SK-N-MC (cell line): Measurements from ENCODE around the gene CDC27.
"Not testable (repeated sequence)": the region's sequence is repeated elsewhere in the genome, so short reads cannot be mapped to it uniquely, and the experiment has no call there.

Experiments used
- DNase-seq: peaks from one replicate; pipeline ENCODE4 v3.0.0-alpha.2; 2011; ENCODE audit warnings: low read depth, low spot score
- H3K27ac ChIP-seq: fragments of 200-600 bp; sonication (generic); 2 replicates; pipeline ENCODE4 v1.5.1; 2016; ENCODE audit warnings: mixed run types
- H3K36me3 ChIP-seq: fragments of 200-600 bp; sonication (generic); 2 replicates; pipeline ENCODE4 v1.6.1; 2017; ENCODE audit warnings: antibody characterized with exemption, low read length, mixed read lengths; ENCODE audit not compliant: insufficient read depth
- H3K4me3 ChIP-seq: fragments of 200-600 bp; sonication (generic); 2 replicates; pipeline ENCODE4 v1.5.1; 2016
- H3K9ac ChIP-seq: fragments of 200-600 bp; sonication (generic); 2 replicates; pipeline ENCODE4 v1.8.0; 2017; ENCODE audit warnings: mixed run types, mixed read lengths; ENCODE audit not compliant: insufficient read length
- H3K9me3 ChIP-seq: fragments of 200-600 bp; sonication (generic); 2 replicates; pipeline ENCODE4 v1.6.1; 2017; ENCODE audit warnings: low read depth, mild to moderate bottlenecking, antibody characterized with exemption, low read length, moderate library complexity, mixed read lengths
- EZH2 ChIP-seq: fragments of 200-600 bp; sonication (generic); IDR thresholded peaks from one replicate; pipeline ENCODE4 v1.6.1; 2017; ENCODE audit warnings: antibody characterized with exemption
- FOXP2 ChIP-seq: optimal IDR thresholded peaks from 2 replicates; pipeline ENCODE3; 2011; ENCODE audit warnings: mild to moderate bottlenecking, moderate library complexity; ENCODE audit not compliant: insufficient read depth; ENCODE audit errors: extremely low read length, control extremely low read depth
- POLR2AphosphoS5 ChIP-seq: IDR thresholded peaks from 2 replicates; pipeline ENCODE4 v1.6.1; 2012; ENCODE audit warnings: mild to moderate bottlenecking, low read depth, low read length, borderline replicate concordance

The CDC27 gene

DNA sequence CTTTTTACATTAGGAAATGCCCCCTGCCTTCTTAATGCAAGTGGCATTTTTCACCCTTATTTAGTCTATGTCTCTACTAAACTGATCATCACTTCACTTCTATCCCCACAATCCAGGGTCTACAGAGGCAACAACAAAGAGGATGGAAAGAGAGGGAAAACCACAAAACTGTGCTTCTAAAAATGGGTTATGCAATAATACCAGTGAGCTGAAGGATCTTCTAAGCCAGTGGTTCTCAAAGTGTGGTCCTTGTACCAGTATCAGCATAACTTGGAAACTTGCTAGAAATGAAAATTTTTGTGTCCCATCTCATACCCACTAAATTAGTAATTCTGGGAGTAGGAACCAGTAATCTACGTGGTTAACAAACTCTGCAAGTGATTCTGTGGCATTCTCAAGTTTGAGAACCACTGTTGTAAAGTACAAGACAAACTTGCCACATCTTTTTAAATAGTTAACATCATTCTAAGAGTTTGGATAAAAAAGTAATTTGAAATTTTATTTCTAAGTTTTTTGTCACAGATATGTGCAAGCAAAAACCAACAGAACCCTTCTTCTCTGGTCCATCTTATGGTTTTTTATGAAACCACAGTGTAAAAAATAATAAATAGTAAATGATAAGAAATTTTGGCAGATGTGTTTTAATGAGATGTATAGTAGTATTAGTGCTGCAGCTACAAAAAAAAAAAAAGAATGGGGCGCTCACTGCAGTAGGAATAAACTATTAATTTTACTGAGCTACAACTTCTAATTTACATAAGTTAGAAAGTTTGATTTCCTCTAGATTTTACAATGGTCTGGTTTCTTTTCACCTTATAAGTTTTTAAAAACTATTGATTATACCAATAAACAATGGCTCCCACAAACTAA lies 16.2 kb downstream of the CDC27 start:
- DNase-seq: no peak
- H3K9ac ChIP-seq: no peak overlapping the region
- peaks cover 88% of the 10 kb centered on the region for H3K36me3 ChIP-seq
- H3K4me3 ChIP-seq: no peak overlapping the region
- no peak for TF ChIP-seq POLR2AphosphoS5
- no peak for TF ChIP-seq FOXP2
- no peak for TF ChIP-seq EZH2
- H3K27ac ChIP-seq: no peak overlapping the region
- no peaks in the 10 kb centered on the region for H3K9me3 ChIP-seq

DNA sequence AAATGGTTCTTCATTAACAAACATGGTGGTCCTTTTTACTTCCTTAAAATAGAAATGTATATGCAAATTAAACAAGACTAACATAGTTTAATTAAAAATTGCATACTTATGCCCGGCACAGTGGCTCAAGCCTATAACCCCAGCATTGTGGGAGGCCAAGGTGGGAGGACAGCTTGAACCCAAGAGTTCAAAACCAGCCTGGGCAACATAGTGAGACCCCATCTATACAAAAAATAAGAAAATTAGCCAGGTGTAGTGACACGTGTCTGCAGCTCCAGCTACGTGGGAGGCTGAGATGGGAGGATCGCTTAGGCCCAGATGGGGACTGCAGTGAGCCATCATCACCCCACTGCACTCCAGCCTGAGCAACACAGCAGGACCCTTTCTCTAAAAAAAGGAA lies 18.4 kb downstream of the CDC27 start:
- TF ChIP-seq FOXP2: no peak
- no peak for TF ChIP-seq POLR2AphosphoS5
- no peak for TF ChIP-seq EZH2
- Histone ChIP-seq H3K9me3 (no peaks in the 10 kb centered on the region), H3K36me3 (peaks cover 83% of the 10 kb centered on the region), H3K27ac (no peak overlapping the region), H3K4me3 (no peak overlapping the region), H3K9ac (no peak overlapping the region)
- DNase-seq: no peak

DNA sequence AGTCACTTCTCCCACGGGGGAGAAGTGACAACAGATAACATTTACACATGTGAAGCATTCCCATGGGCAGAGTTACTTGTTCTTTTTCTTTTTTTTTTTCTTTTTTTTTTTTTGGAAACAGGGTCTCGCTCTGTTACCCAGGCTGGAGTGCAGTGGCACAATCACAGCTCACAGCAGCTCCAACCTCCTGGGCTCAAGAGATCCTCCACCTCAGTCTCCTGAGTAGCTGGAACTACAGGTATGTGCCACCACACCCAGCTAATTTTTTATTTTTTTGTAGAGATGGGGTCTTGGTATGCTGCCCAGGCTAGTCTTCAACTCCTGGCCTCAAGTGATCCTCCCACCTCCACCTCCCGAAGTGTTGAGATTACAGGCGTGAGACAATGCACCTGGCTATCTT lies 20.2 kb downstream of the CDC27 start:
- peaks cover 82% of the 10 kb centered on the region for H3K36me3 ChIP-seq
- not testable (repeated sequence) for H3K9me3 ChIP-seq

DNA sequence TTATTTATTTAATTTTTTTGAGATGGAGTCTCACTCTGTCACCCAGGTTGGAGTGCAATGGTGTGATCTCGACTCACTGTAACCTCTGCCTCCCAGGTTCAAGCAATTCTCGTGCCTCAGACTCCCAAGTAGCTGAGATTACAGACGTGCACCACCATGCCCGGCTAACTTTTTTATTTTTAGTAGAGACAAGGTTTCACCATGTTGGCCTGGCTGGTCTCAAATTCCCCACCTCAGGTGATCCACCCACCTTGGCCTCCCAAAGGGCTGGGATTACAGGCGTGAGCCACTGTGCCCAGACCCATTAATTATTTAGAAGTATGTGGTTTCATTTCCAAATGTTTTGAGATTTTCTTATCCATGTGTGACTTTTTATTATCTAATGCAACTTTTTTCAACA lies 22.2 kb downstream of the CDC27 start:
- not testable (repeated sequence) for H3K4me3 ChIP-seq, H3K27ac ChIP-seq, H3K9me3 ChIP-seq, H3K9ac ChIP-seq, DNase-seq
- H3K36me3 ChIP-seq: peaks cover 83% of the 10 kb centered on the region

More for the DNA sequence above, 20.2 kb downstream of the CDC27 start:
- DNase-seq, H3K9ac ChIP-seq, H3K4me3 ChIP-seq, H3K27ac ChIP-seq: not testable (repeated sequence)

DNA sequence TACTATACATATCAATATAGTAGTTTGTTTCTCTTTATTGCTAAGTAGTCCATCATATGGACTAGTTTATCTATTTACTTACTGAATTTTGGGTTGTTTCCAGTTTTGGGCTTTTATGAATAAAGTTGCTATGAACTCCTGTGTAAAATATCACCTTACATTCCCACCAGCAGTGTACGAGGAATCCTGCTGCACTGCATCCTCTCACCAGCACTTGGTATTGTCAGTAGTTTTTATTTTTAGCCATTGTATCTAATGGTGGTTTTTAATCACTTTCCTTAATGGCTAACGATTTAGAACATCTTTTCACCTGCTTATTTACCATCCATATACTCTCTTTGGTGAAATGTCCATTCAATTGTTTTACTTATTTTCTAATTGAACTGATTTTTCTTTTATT lies 24.0 kb downstream of the CDC27 start:
- TF ChIP-seq FOXP2: no peak
- TF ChIP-seq POLR2AphosphoS5: no peak
- TF ChIP-seq EZH2: no peak
- no peak overlapping the region for H3K4me3 ChIP-seq
- peaks cover 81% of the 10 kb centered on the region for H3K36me3 ChIP-seq
- no peak for DNase-seq
- H3K9me3 ChIP-seq: no peaks in the 10 kb centered on the region
- H3K27ac ChIP-seq: no peak overlapping the region
- no peak overlapping the region for H3K9ac ChIP-seq

DNA sequence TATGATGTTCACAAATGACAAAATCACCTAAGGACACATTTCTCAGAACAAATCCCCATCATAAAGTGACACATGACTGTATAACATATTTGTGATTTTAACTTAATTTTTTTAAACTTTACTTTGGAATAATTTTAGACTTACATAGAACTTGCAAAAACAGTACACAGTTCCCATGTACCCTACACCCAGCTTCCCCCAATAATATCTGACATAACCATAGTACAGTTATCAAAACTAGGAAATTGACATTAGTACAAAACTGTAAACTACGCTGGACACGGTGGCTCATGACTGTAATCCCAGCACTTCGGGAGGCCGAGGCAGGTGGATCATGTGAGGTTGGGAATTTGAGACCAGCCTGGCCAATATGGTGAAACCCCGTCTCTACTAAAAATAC lies 24.8 kb downstream of the CDC27 start:
- TF ChIP-seq EZH2: no peak
- no peak for TF ChIP-seq FOXP2
- no peaks in the 10 kb centered on the region for H3K9me3 ChIP-seq
- H3K36me3 ChIP-seq: peaks cover 82% of the 10 kb centered on the region
- no peak for DNase-seq
- no peak overlapping the region for H3K4me3 ChIP-seq
- no peak overlapping the region for H3K27ac ChIP-seq
- no peak overlapping the region for H3K9ac ChIP-seq

DNA sequence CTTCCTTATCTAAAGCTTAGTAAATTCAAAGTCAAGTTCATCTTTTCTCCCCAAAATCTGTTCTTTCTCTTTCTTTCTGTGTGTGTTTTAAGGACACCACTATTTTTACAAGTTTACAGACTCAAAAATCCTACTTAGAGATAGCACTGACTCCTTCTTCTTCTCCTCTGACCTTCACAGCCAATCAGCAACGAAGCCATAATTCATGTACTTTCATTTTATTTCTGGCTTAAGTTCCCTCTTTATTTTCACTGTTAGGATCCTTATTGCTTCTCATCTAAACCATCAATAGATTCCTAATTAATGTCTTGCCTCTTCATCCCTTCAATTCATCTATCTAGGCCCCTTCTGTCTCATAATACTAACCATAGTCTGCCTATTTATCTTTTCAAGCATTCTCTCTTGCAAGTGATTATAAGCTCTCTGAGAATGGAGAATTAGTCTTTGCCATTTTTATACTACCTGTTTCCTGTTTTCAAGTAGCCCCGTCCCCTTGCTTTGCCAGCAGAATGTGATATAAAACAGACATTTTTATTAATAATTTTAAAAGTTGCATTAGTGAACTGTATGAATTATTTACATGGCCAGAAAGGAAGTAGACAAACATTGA lies 27.0 kb downstream of the CDC27 start:
- Histone ChIP-seq H3K4me3 (no peak overlapping the region), H3K27ac (no peak overlapping the region), H3K9me3 (no peaks in the 10 kb centered on the region), H3K36me3 (peaks cover 83% of the 10 kb centered on the region), H3K9ac (no peak overlapping the region)
- TF ChIP-seq EZH2 (no peak), FOXP2 (no peak), POLR2AphosphoS5 (no peak)
- no peak for DNase-seq

DNA sequence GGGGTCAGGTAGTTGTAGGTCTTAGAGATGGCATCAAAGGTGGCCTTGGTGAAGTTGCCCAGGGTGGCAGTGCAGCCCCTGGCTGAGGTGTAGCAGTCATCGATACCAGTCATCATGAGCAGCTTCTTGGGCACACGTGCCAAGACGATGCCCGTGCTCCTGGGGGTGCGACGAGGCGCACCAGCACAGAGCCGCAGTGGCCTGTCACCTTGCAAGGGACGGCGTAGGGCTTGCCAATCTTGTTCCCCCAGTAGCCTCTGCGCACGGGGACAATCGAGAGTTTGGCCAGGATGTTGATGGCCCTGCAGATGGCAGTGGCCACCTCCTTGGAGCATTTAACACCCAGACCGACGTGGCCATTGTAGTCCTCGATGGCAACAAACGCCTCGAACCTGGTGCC lies 29.8 kb downstream of the CDC27 start:
- TF ChIP-seq EZH2 (no peak), POLR2AphosphoS5 (no peak), FOXP2 (no peak)
- no peak overlapping the region for H3K27ac ChIP-seq
- H3K9ac ChIP-seq: no peak overlapping the region
- no peak overlapping the region for H3K4me3 ChIP-seq
- DNase-seq: no peak
- peaks cover 84% of the 10 kb centered on the region for H3K36me3 ChIP-seq
- no peaks in the 10 kb centered on the region for H3K9me3 ChIP-seq

DNA sequence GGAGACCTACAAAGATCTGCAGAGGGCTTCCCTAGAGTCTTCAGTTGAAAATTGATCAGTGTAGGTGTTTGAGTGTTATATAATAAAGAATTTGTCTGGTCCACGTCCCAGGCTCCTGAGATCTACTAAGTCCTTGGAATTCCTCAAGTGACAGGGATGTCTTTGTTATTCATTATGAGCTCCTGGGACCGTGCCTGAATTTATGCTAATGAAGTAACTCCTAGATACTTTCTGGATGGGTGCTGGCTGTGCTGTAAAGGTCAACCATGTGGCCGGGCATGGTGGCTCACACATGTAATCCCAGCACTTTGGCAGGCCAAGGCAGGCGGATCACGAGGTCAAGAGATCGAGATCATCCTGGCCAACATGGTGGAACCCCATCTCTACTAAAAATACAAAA lies 43.7 kb downstream of the CDC27 start:
- Histone ChIP-seq H3K36me3 (peaks cover 91% of the 10 kb centered on the region), H3K9me3 (no peaks in the 10 kb centered on the region), H3K4me3 (no peak overlapping the region), H3K27ac (no peak overlapping the region), H3K9ac (no peak overlapping the region)
- DNase-seq: no peak
- TF ChIP-seq EZH2 (no peak), FOXP2 (no peak), POLR2AphosphoS5 (no peak)

DNA sequence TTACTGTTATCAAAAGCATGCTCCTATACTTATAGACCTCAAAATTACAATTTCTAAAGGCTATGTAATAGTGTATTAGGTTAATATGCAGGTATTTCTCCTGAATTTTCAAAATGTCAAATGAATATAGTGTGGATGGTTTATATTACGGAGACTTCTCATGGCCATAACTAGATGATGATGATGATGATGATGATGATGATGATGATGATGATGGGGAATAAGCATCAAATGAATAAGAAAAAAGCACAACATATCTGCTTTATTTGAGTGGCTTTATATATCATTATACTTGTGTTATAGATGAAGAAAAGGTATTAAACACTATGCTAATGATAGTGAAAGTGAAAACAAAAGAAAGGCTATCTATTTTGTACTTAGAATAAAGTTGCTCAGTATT lies 53.9 kb downstream of the CDC27 start:
- Histone ChIP-seq H3K27ac (no peak overlapping the region), H3K4me3 (no peak overlapping the region), H3K9ac (no peak overlapping the region), H3K36me3 (peaks cover 71% of the 10 kb centered on the region), H3K9me3 (no peaks in the 10 kb centered on the region)
- TF ChIP-seq FOXP2 (no peak), POLR2AphosphoS5 (no peak), EZH2 (no peak)
- DNase-seq: no peak

DNA sequence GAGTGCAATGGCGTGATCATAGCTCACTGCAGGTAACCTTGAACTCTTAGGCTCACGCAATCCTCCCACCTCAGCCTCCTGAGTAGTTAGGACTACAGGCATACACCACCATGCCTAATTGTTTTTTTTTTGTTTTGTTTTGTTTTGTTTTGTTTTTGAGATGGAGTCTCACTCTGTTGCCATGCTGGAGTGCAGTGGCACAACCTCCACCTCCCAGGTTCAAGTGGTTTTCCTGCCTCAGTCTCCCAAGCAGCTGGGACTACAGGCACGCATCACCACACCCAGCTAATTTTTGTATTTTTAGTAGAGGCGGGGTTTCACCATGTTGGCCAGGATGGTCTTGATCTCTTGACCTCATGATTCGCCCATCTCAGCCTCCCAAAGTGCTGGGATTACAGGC lies 54.7 kb downstream of the CDC27 start:
- DNase-seq, H3K9ac ChIP-seq, H3K9me3 ChIP-seq, H3K27ac ChIP-seq, H3K4me3 ChIP-seq: not testable (repeated sequence)
- peaks cover 68% of the 10 kb centered on the region for H3K36me3 ChIP-seq
